Keratinocyte (primary cell): Measurements from ENCODE around the gene MINDY4. TPM values are rescaled to one million over a fixed set of nuclear protein-coding genes. Genes with fewer than 3 reads are reported as not detected.

Source experiments
- DNase-seq: peaks from one replicate; pipeline ENCODE4 v3.0.0-alpha.2; 2011; ENCODE audit warnings: low read depth, missing footprints, low spot score
- FAIRE-seq: peaks from 2 replicates; lab custom pipeline; 2011; peaks lifted over from hg19 to GRCh38; lab: Jason Lieb, UNC
- H2AFZ ChIP-seq: 2 replicates; pipeline ENCODE4 v1.6.0; 2012; ENCODE audit warnings: low read length, control low read depth, inconsistent platforms; ENCODE audit not compliant: control insufficient read depth
- H3K27ac ChIP-seq: 2 replicates; pipeline ENCODE4 v1.5.1; 2011; ENCODE audit warnings: low read length; ENCODE audit not compliant: control insufficient read depth, insufficient read depth
- H3K27me3 ChIP-seq: 3 replicates; pipeline ENCODE4 v1.6.0; 2011; ENCODE audit warnings: low read length; ENCODE audit not compliant: control insufficient read depth, insufficient read depth; ENCODE audit errors: extremely low read depth
- H3K36me3 ChIP-seq, 2 experiments: 2 replicates in 1 of 2; 3 replicates in 1 of 2; pipeline ENCODE4 v1.5.1; 2011; ENCODE audit warnings: low read length in 2 of 2, mild to moderate bottlenecking in 1 of 2; ENCODE audit not compliant: control insufficient read depth in 2 of 2, insufficient read depth in 2 of 2; ENCODE audit errors: extremely low read depth in 1 of 2
- H3K4me1 ChIP-seq: 3 replicates; pipeline ENCODE4 v1.5.1; 2011; ENCODE audit warnings: low read length; ENCODE audit not compliant: control insufficient read depth, insufficient read depth; ENCODE audit errors: extremely low read depth
- H3K4me2 ChIP-seq: 3 replicates; pipeline ENCODE4 v1.6.0; 2011; ENCODE audit warnings: low read depth, low read length; ENCODE audit not compliant: control insufficient read depth, insufficient read depth; ENCODE audit errors: extremely low read depth
- H3K4me3 ChIP-seq, 3 experiments: fragments of 200-600 bp in 1 of 3; sonication (generic) in 1 of 3; 2 replicates in 2 of 3; 3 replicates in 1 of 3; pipeline ENCODE4 v1.5.1; 2011 to 2016; ENCODE audit warnings: low read length in 3 of 3, mild to moderate bottlenecking in 3 of 3, control low read depth in 2 of 3, inconsistent platforms in 1 of 3, low read depth in 1 of 3, mixed read lengths in 1 of 3, mixed run types in 1 of 3, moderate library complexity in 1 of 3; ENCODE audit not compliant: control insufficient read depth in 2 of 3, insufficient read depth in 2 of 3; ENCODE audit errors: extremely low read depth in 1 of 3
- H3K79me2 ChIP-seq: 2 replicates; pipeline ENCODE4 v1.6.0; 2012; ENCODE audit warnings: low read length; ENCODE audit not compliant: control insufficient read depth, insufficient read depth
- H3K9ac ChIP-seq: 3 replicates; pipeline ENCODE4 v1.6.0; 2011; ENCODE audit warnings: low read length; ENCODE audit not compliant: control insufficient read depth, insufficient read depth; ENCODE audit errors: extremely low read depth
- H3K9me1 ChIP-seq: 3 replicates; pipeline ENCODE4 v1.6.0; 2011; ENCODE audit warnings: low read length; ENCODE audit not compliant: control insufficient read depth, insufficient read depth; ENCODE audit errors: extremely low read depth
- H3K9me3 ChIP-seq: 2 replicates; pipeline ENCODE4 v1.5.1; 2012; ENCODE audit warnings: low read depth, low read length; ENCODE audit not compliant: control insufficient read depth
- H4K20me1 ChIP-seq: 3 replicates; pipeline ENCODE4 v1.6.0; 2011; ENCODE audit warnings: low read length; ENCODE audit not compliant: control insufficient read depth, insufficient read depth; ENCODE audit errors: extremely low read depth
- CTCF ChIP-seq, 3 experiments: IDR thresholded peaks in 1 of 3; conservative IDR thresholded peaks in 1 of 3; optimal IDR thresholded peaks in 1 of 3; 2 replicates in 2 of 3; 3 replicates in 1 of 3; pipeline versions ENCODE3 to v1.5.1; 2011; ENCODE audit warnings: low read length in 3 of 3, mild to moderate bottlenecking in 3 of 3, moderate library complexity in 2 of 3, control low read depth in 1 of 3, inconsistent platforms in 1 of 3; ENCODE audit not compliant: insufficient read depth in 2 of 3; ENCODE audit errors: extremely low read depth in 1 of 3
- EZH2 ChIP-seq: IDR thresholded peaks from one replicate; pipeline ENCODE4 v1.6.1; 2012; ENCODE audit warnings: inconsistent platforms, mild to moderate bottlenecking, low read length, moderate library complexity
- dilution Hi-C: fragments of 300-500 bp; cut with MboI; formaldehyde crosslinking; loops from one replicate; pipeline ENCODE4 v1.7.0; 2020; ENCODE audit warnings: low sequenced_read_pairs; ENCODE audit not compliant: extremely low pct_ligation_motif_present
- polyA plus RNA-seq, 5 experiments: library from polyadenylated mRNA; depleted of rRNA in 3 of 5; stranded (reverse) in 3 of 5; stranded (forward) in 1 of 5; unstranded in 1 of 5; fragments of >200 nt; gene quantifications; 1 replicate in 1 of 5; 2 replicates in 3 of 5; 3 replicates in 1 of 5; pipeline versions ENCODE4 v1.2.1 to v1.2.3, GENCODE V29; 2011 to 2012; ENCODE audit warnings: missing spikeins in 2 of 5, low read depth in 1 of 5, low replicate concordance in 1 of 5

Gene MINDY4
- polyA plus RNA-seq, 1 donor (not counting 4 experiments of a cell fraction or from before 2014, with no cell fraction given) = 1.5 TPM

GRCh38 chr7:30894009-30894408 lies 122.8 kb downstream of the MINDY4 start:
- no peak overlapping the region for H3K4me2 ChIP-seq
- no peak overlapping the region for H2AFZ ChIP-seq
- H3K27ac ChIP-seq = no peak overlapping the region
- H4K20me1 ChIP-seq = no peaks in the 10 kb centered on the region
- no peak overlapping the region for H3K4me3 ChIP-seq
- no peaks in the 10 kb centered on the region for H3K79me2 ChIP-seq
- no peaks in the 10 kb centered on the region for H3K9me1 ChIP-seq
- H3K36me3 ChIP-seq = no peaks in the 10 kb centered on the region
- dilution Hi-C loops = no loop called here
- no peaks in the 10 kb centered on the region for H3K9me3 ChIP-seq
- H3K9ac ChIP-seq = no peak overlapping the region
- H3K4me1 ChIP-seq = no peaks in the 10 kb centered on the region
- TF ChIP-seq CTCF (optimal IDR thresholded peaks at IDR 0.05 in 1 of 3, IDR thresholded peaks at IDR 0.05 in 1 of 3, conservative IDR thresholded peaks at IDR 0.05 in 1 of 3; ENCODE audit: extremely low read depth in 1 of 3, insufficient read depth in 2 of 3, low read length in 3 of 3) (no peak), EZH2 (no peak)
- FAIRE-seq (no peak), DNase-seq (no peak)
- H3K27me3 ChIP-seq = peaks cover 29% of the 10 kb centered on the region

DNA sequence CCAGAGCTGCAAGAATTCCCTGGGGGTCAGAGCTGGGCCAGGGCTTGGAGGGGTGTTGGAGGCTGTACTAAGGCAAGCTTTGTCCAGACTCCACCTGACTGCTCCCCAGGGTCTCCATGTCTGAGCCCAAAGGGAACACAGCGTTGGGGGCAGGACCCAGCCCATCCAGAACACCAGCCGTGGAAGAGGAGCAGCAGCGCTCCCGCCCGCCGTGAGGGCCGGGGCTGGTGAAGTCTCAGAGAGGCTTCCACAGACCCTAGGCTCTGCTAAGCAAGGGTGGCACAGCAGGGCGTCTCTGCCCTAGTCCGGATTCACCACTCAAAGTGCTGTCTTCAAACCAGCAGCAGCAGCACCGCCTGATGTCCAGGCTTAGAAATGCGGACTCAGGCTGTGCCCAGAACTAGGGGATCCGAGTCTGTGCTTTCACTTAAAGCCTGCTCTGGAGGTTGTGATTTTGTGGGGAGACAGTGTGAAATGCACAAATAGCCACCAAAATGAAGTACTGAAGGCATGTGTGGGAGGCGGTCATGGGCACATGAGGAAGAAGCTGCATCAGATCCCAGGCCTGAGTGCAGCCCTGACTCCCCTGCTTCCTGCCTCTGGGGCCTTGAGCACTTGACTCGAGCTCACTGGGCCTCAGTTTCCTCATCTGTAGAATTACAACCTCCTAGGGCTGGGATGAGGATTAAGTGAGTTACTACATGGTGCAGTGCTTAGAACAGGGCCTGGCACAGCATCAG lies 123.8 kb downstream of the MINDY4 start:
- Histone ChIP-seq H3K27ac (no peak overlapping the region), H4K20me1 (no peaks in the 10 kb centered on the region), H3K4me2 (no peak overlapping the region), H3K4me3 (no peak overlapping the region), H3K27me3 (peaks cover 29% of the 10 kb centered on the region), H3K79me2 (no peaks in the 10 kb centered on the region), H3K4me1 (no peaks in the 10 kb centered on the region), H3K9ac (no peak overlapping the region), H3K9me3 (no peaks in the 10 kb centered on the region), H2AFZ (no peak overlapping the region), H3K9me1 (no peaks in the 10 kb centered on the region), H3K36me3 (no peaks in the 10 kb centered on the region)
- no peak for FAIRE-seq
- peak in 1 of 3 experiments; percentile 8 for TF ChIP-seq CTCF (optimal IDR thresholded peaks at IDR 0.05 in 1 of 3, IDR thresholded peaks at IDR 0.05 in 1 of 3, conservative IDR thresholded peaks at IDR 0.05 in 1 of 3; ENCODE audit: extremely low read depth in 1 of 3, insufficient read depth in 2 of 3, low read length in 3 of 3)
- no peak for TF ChIP-seq EZH2
- dilution Hi-C loops = no loop called here
- no peak for DNase-seq
